GM19239 (cell line): Measurements from ENCODE around the gene TASP1.
"Not testable (repeated sequence)": the region's sequence is repeated elsewhere in the genome, so short reads cannot be mapped to it uniquely, and the experiment has no call there.

Experiments
- DNase-seq: peaks from one replicate; pipeline ENCODE4 v3.0.0; 2011; ENCODE audit warnings: low spot score; ENCODE audit not compliant: insufficient read length
- FAIRE-seq: peaks from 2 replicates; lab custom pipeline; 2011; peaks lifted over from hg19 to GRCh38; lab: Jason Lieb, UNC

TASP1 gene

DNA sequence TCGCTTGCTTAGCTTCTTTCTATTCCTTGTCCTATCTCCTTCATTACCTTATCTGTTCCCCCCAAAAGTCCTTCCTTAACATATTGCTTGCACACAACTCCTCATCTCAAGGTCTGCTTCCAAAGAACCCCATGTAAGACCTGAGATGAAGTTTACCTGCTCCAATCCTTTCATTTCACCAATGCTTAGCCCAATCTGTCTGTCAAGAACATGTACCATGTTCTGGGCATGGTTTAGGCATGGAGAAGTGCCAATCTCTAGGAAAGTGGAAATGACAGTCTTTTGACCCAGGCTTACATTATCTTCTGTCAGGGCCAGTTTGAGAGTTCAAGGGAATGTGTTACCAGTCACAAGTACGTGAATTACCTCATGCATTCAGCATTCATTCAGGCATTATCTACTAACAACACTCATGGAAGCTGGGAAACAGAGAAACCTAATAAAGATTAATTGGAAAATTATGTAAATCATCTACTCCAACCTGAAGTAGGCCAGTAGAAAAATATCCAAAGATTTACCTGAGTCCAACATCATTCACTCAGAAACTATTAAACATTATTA lies 15.8 kb upstream of the TASP1 start:
- DNase-seq (no peak), FAIRE-seq (no peak)

DNA sequence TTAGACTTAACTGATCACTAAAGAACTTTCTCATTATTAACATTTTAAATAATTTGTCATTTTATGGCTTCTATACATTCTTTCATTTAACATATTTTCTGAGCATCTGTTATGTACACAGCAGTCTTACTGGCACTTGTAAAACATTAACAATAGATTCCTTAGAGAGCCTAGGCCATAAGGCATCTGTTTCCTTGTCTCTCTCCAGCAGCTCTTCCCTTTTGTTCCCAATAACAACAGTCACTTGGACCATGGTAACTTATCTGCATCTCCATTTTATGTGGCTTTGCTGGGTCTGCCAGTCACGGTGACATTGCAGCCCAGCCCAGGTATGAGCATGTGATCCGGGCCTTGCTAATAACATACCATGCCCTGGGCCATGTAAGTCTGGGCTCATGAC lies 11.7 kb upstream of the TASP1 start:
- DNase-seq (no peak), FAIRE-seq (no peak)

DNA sequence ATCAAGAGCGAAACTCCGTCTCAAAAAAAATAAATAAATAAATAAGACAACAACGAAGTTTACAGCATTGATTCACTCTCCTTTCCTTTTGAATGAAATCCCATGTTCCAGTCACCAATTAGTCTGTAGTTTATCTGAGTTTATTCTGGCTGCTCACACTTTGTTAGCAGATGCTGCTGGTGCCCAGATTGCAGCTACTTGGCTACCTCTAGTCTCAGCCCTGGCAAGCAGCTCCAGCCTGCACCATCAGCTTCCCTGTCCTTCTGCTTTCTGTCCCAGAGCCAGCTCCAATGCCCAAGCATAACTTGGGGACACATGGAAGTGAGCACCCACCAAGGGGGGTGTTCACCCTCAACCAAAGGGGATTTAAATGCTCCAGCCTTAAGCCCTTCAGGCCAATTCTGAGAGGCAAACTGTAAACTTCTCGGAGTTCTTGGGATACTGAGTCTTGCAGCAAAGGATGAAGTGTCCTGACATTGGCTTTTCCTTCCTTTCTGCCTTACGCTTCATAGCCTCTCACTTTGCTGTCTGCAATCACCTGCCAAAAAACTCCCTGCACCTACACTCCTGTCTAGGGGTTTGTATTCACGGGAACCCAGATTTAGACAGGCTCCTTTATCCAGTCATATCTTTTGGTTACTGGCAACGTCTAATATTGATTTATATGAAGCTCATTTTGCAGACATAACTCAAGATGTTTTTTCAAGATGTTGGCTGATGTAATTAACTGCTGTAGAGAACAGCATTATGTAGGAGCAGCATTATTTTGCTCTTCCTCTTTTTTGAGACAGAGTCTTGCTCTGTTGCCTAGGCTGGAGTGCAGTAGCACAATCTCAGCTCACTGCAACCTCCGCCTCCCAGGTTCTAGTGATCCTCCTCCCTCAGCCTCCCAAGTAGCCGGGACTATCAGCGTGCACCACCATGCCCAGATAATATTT lies 9.8 kb upstream of the TASP1 start:
- no peak for DNase-seq
- no peak for FAIRE-seq

DNA sequence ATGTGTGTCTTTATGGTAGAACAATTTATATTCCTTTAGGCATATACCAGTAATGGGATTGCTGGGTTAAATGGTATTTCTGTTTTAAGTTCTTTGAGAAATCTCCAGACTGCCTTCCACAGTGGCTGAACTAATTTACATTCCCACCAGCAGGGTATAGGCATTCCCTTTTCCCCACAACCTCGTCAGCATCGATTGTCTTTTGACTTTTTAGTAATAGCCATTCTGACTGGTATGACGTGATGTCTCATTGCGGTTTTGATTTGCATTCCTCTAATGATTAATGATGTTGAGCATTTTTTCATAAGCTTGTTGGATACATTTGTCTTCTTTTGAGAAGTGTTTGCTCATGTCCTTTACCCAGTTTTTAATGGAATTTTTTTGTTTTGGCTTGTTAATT lies 5.3 kb upstream of the TASP1 start:
- no peak for DNase-seq
- no peak for FAIRE-seq

DNA sequence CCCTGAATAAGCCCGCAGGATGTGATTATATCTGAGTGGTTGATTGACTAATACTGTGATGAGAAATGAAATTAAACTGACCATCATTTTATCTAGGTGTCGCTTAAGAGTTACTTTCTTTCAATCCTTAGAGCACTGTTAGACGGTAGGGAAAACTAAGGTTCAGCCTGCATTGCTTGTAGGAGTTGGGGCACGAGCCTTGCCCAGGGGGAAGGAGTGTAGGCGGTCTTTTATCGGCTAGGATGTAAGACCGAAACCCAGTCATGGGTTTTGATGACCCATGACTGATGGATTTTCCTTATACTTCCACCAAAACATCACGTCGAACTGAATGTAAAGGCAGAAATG lies 392 bp upstream of the TASP1 start:
- FAIRE-seq (no peak), DNase-seq (no peak)

DNA sequence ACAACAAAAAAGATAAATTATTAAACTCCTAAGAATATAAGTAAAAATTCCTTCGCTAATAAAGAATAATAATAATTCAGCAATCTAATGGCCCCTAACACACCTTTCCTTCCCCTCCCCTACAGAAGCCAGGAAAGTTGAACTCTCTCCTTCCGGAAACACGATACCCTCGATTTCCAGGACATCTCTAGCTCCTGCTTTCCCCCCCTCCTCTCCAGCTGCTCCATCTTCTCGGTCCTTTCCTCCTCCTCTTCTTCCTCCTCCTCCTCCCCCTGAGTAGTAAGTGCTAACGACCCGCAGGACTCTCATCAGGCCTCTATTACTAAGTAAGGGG lies 603 bp downstream of the TASP1 start:
- DNase-seq (no peak), FAIRE-seq (no peak)

DNA sequence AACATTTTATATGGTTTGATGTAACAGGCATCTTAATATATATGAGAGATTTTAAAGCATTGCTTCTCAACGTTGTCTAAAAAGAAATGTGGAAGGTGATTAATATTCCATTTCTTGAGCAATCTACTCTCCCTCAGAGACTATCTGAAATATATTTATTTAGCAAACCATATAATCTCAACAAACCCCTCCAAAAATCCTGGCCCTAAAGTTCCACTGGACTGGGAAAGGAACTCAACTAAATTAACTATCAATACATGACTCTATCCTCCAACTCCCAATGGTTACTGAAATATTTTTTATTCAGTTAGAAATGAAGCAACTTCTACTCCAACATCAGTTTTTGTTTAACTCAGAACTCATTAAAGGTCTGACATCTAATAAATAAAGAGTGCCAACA lies 6.3 kb downstream of the TASP1 start:
- FAIRE-seq (no peak), DNase-seq (no peak)

DNA sequence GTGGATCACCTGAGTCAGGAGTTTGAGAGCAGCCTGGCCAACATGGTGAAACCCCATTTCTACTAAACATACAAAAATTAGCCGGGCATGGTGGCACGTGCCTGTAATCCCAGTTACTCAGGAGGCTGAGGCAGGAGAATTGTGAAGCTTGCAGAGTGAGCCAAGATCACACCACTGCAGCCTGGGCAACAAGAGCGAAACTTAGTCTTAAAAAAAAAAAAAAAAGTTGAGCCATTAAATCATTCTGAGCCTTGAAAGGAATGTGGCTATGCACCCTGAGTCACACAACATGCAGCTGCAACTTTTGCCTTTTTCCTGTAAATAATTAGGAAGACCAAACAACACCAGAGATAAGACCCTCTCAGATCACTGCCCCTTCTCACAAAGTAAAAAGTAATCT lies 11.2 kb downstream of the TASP1 start:
- DNase-seq, FAIRE-seq: not testable (repeated sequence)

DNA sequence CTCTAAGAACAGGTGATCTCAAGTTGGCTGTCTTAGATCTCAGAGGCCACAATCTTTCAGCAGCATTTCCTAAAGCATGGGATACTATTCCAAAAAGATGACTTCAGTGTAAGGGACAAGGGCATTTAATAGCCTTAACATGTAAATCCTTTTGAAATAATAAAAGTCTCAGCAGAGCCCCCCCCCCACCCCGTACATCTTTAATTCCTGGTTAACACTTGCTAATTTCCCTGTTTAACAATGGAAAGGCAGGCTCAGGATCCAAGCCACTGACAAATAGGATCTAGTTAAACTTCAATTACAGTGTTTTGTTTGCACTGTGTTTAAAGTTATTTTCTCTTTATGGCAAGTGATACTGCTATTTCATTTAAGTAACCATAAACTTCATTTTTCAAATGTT lies 12.0 kb downstream of the TASP1 start:
- no peak for FAIRE-seq
- DNase-seq = no peak

DNA sequence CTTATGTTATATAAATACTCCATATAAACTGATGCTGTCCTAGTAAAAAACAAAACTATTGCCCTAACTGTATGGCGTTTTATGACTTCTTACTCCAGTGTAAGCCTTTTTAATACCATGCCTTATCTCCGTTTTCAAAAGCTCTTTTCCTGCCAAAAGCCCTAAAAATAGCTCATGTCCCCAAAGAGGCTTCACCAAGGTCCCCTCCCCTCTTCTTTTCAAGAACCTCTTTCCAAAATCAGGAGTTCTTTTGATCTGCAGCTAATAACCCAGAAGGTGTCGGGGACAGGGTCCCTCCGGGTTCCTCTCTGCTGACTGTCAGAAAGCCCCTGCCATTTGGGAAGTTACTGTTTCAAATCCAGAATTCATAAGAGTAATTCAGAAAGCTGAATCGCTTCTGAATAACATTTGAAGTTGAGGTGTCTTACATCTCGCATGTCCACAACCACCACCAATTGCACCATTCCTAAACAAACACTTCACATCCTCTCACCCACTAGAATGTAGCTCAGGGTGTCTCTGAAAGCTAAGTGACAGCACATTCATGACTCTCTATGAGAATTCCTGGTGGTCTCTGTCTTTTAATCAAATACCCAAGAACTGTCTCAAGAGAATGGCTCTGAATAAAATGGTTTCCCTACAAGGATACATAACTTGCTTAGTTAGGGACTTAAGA lies 13.3 kb downstream of the TASP1 start:
- DNase-seq (no peak), FAIRE-seq (no peak)

DNA sequence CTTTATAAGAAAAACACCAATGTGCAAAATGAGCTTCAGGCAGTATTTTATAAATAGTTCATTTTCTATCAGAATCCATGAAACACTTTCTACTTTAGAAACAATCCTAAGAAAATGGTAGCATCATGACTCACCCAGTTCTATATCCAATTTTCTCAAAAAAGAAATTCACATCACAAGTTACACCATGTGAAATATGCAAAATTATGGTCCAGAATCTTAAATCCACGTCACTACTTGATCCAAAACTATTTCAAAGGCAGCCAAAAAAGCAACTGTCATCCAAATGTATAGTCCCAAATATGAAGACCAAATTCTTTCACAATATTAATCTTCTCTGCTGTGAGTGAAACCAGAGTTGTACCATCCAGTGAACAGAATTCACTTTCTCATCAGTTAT lies 19.3 kb downstream of the TASP1 start:
- DNase-seq, FAIRE-seq: not testable (repeated sequence)

DNA sequence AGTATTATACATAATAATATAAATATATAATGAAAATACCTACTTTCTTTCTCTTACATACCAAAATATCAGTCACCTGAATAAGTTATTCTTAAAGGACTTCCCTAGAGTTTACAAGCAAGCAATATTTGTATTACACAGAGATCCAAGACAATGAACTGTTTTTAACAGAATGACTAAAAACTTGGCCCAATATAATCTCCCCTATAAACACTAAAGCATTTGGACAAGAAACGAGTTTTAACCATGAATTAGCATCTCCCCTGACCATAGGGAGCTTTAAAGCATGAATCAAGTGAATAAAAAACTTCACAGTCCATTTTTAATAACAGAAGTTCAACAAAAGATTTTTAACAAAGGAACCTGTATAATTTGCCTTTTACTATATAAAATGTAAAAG lies 20.3 kb downstream of the TASP1 start:
- DNase-seq, FAIRE-seq: not testable (repeated sequence)

DNA sequence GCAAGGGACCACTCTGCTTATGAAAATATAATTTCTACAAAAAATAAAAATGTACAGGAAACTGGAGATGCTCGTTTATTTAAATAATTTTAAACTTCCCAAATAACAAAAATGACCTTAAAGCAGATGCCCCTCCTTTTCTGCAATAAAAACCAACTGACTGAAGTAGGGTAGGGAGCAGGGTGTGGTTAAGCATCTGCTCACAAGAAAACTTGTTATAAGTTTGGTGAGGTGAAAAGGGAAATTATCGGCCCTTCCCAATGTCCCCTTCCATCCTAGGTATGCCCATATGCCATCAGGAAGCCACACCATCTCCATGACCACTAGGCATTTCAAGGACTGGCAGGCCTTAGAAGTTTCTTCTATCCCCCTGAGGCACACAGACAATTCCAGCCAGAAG lies 21.1 kb downstream of the TASP1 start:
- not testable (repeated sequence) for FAIRE-seq, DNase-seq

DNA sequence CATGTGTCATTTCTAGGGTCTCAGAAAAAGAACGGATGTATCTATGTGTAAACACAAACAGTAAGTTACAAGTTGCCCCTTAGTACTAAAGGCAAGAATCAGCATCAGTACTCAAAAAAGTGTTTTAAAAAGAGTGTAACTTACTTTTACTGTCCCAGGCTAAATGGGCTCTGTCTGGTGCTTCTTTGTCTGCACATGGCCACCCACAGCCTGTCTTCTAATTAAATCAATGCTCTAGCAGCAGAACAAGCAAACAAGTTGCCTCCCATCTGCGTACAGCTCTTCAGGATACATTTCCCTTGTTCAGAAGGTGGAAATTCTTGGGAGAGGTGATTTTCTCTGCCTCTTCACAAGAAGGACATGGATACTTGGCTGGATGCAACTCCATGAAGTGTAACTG lies 22.0 kb downstream of the TASP1 start:
- FAIRE-seq, DNase-seq: not testable (repeated sequence)

DNA sequence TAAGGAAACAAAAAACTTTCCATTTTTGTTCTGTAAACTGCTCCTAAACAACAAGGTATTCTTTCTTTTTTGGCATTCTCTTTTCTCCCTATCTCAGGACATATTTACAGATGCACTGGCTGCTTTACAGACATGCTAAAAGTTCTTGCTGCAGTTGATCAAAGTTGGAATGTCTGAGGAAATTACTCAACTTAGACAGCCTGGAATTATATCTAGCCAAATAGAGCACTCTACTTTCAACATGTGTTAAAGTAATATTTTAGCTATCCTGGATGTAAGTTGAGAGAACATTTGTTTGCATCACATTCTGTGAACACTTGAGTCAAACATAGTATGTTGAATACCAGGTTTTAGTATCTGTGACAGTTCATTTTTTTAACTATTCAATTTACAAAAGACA lies 24.8 kb downstream of the TASP1 start:
- FAIRE-seq = no peak
- no peak for DNase-seq

DNA sequence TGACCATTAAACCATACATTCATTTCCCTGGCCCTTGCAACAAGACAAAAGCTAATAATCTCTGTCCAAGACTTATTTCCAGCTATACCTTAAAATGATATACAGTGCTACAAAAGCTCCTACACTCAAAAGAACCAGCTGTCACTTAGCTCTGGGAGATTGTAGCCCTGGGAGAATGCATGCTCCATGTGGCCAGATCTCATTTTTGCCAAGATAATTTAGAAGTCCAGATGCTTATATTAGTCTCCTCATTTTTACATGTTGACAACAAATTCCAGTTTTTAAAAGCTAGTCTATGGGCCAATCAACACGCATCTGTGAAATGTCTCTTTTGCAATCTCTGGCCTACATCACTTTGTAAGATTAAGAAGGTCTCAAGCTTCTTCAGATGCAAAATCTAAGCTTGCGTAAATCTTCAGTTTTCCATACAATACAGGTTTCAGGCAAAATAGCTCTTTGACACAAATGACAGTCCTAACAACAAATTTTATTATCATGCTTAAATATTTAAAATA lies 27.1 kb downstream of the TASP1 start:
- DNase-seq (no peak), FAIRE-seq (no peak)

DNA sequence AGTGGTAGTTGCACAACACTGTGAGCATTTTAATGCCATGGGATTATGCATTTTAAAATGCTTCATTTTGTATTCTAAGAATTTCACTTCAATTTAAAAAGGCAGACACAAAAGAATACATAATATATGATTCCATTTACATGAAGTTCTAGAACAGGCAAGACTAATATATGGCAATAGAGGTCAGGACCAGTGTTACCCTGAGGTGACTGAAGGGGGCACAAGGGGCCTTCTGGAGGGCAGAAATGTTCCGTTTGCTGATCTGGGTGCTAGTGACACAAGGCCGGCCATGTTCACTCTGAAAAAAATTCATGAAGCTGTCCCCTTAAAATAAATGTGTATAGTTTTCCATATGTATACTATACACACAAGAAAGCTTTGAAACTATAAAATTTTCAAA lies 28.5 kb downstream of the TASP1 start:
- no peak for FAIRE-seq
- no peak for DNase-seq

DNA sequence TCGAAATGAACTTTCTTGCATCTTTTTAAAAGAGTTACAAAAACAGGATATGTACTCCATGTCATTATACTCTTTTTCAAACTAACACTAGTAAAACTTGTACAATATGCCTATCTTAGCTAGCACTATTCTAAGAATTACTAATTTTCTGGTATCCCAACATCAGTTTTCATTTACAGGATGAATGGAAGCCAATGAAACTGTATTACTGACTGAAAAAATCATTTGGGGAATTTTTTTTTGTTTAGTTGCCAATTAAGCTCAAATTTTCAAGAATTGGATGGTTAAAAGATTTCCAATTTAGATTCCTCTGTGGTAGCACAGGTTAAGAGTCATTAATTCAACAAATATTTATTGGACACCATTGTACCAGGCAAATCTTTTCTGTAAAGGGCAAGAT lies 30.7 kb downstream of the TASP1 start:
- no peak for FAIRE-seq
- DNase-seq = no peak

DNA sequence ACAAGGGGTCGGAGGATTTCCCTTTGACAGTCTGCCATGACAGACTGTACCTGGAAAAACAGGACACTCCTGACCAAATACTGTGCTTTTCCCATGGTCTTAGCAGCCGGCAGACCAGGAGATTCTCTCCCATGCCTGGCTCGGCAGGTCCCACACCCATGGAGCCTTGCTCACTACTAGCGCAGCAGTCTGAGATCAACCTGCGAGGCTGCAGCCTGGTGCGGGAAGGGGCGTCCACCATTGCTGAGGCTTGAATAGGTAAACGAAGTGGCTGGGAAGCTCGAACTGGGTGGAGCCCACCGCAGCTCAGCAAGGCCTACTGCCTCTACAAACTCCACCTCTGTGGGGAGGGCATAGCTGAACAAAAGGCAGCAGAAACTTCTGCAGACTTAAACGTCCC lies 45.3 kb downstream of the TASP1 start:
- FAIRE-seq, DNase-seq: not testable (repeated sequence)

DNA sequence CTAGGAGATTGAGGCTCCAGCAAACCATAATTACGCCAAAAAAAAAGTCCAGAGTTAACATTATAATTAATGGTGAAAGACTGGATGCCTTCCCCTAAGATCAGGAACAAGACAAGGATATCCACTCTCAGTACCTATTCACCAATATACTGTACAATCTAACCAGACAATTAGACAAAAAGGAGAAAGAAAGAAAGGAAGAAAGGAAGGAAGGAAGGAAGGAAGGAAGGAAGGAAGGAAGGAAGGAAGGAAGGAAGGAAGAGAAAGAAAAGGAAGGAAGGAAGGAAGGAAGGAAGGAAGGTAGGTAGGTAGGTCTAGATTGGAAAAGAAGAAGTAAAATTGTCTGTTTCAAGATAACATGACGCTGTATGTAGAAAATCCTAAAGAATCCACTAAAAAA lies 50.7 kb downstream of the TASP1 start:
- DNase-seq (no peak), FAIRE-seq (no peak)

DNA sequence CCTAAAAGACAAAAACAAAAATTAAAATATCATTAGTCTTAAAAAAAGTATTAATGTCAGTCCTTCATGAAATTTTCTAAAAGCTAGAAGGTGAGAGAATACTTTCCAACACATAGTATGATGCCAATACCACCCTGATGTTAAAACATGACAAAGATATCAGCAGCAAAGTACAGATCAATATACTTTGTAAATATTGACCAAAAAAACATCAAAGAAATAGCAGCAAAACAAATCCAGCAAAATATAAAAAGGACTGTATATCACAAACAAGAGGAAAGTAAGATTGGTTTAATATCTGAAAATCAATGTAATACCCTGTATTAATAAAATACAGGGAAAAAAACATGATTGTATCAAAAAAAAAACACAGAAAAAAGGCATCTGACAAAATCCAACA lies 51.4 kb downstream of the TASP1 start:
- FAIRE-seq (no peak), DNase-seq (no peak)
